ENCODE results near the gene SHROOM2.

SHROOM2 gene

GRCh38 chrX:9997524-9997923, 211.3 kb downstream of the SHROOM2 start:
- DNase-seq (ENCODE audit: low spot score) = no peak

Small RNAs within 50 kb of the gene (small RNA-seq; reads per million reads assigned to genes)
- gene RF00019 = 0 reads per million in 2 experiments
